PC-9 (cell line): ENCODE data around the gene CLDN24.

Experiments
- EZH2 ChIP-seq: fragments of 200-600 bp; sonication (generic); IDR thresholded peaks from 2 replicates; pipeline ENCODE4 v1.8.0; 2017; ENCODE audit warnings: antibody characterized with exemption, low read depth
- TF ChIP-seq, protein P1 (sequence below): fragments of 200-600 bp; sonication (generic); conservative IDR thresholded peaks from 2 replicates; pipeline ENCODE4 v1.6.1; 2017; ENCODE audit warnings: mixed run types, antibody characterized with exemption, mild to moderate bottlenecking, moderate library complexity

DNA sequence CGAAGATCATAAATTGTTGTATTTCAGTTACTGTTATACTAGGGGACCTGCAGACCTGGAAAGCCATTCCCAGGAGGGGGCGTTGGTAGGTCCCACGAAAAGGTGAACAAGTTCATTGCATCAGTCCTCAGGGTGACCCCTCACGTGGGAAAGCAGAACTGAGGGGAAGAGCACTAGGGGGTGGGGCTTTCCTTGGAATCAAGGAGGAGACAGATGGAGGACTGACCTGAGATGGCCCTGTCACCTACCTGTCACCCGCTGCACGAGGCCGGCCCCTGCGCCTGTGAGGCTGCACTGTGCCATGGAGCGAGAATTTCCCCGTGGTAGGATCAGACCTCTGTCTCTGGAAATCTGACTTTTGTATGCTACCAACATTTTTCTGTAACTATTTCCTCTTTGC is 41.8 kb upstream of the CLDN24 start:
- TF ChIP-seq, protein P1, sequence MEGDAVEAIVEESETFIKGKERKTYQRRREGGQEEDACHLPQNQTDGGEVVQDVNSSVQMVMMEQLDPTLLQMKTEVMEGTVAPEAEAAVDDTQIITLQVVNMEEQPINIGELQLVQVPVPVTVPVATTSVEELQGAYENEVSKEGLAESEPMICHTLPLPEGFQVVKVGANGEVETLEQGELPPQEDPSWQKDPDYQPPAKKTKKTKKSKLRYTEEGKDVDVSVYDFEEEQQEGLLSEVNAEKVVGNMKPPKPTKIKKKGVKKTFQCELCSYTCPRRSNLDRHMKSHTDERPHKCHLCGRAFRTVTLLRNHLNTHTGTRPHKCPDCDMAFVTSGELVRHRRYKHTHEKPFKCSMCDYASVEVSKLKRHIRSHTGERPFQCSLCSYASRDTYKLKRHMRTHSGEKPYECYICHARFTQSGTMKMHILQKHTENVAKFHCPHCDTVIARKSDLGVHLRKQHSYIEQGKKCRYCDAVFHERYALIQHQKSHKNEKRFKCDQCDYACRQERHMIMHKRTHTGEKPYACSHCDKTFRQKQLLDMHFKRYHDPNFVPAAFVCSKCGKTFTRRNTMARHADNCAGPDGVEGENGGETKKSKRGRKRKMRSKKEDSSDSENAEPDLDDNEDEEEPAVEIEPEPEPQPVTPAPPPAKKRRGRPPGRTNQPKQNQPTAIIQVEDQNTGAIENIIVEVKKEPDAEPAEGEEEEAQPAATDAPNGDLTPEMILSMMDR: no peak
- TF ChIP-seq EZH2: no peak
